ENCODE results near the gene DLG5.
"Not testable (repeated sequence)": the region's sequence is repeated elsewhere in the genome, so short reads cannot be mapped to it uniquely, and the experiment has no call there.

- TF ChIP-seq EZH2, CTCF, EZH2phosphoT487 (IDR thresholded peaks at IDR 0.05): not testable (repeated sequence)
Observed at GRCh38 chr10:77758406-77758805, 168.1 kb downstream of the DLG5 start.
